Neural cell (in vitro differentiated cells): ENCODE measurements around the gene CPT1A.
"Not testable (repeated sequence)": the region's sequence is repeated elsewhere in the genome, so short reads cannot be mapped to it uniquely, and the experiment has no call there.

Source experiments
- TAF1 ChIP-seq: IDR thresholded peaks from 2 replicates; pipeline ENCODE4 v1.6.1; 2012; ENCODE audit warnings: low read depth
- TF ChIP-seq, protein P1 (sequence below): IDR thresholded peaks from 2 replicates; pipeline ENCODE4 v1.6.1; 2012; ENCODE audit warnings: borderline replicate concordance

DNA sequence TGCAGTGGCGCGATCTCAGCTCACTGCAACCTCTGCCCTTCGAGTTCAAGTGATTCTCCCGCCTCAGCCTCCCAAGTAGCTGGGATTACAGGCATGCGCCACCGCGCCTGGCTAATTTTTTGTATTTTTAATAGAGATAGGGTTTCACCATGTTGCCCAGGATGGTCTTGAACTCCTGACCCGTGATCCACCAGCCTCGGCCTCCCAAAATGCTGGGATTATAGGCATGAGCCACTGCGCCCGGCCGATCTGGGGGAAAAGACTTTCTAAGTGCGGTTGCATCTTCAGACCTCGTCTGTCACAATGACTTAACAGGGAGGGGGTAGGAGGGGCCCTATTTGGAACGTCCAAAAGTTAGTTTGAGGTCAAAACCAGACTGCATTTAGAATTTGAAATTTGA lies 43.1 kb upstream of the CPT1A start:
- not testable (repeated sequence) for TF ChIP-seq TAF1
- TF ChIP-seq, protein P1, sequence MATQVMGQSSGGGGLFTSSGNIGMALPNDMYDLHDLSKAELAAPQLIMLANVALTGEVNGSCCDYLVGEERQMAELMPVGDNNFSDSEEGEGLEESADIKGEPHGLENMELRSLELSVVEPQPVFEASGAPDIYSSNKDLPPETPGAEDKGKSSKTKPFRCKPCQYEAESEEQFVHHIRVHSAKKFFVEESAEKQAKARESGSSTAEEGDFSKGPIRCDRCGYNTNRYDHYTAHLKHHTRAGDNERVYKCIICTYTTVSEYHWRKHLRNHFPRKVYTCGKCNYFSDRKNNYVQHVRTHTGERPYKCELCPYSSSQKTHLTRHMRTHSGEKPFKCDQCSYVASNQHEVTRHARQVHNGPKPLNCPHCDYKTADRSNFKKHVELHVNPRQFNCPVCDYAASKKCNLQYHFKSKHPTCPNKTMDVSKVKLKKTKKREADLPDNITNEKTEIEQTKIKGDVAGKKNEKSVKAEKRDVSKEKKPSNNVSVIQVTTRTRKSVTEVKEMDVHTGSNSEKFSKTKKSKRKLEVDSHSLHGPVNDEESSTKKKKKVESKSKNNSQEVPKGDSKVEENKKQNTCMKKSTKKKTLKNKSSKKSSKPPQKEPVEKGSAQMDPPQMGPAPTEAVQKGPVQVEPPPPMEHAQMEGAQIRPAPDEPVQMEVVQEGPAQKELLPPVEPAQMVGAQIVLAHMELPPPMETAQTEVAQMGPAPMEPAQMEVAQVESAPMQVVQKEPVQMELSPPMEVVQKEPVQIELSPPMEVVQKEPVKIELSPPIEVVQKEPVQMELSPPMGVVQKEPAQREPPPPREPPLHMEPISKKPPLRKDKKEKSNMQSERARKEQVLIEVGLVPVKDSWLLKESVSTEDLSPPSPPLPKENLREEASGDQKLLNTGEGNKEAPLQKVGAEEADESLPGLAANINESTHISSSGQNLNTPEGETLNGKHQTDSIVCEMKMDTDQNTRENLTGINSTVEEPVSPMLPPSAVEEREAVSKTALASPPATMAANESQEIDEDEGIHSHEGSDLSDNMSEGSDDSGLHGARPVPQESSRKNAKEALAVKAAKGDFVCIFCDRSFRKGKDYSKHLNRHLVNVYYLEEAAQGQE: not testable (repeated sequence)
